Kidney epithelial cell (primary cell): ENCODE results near the gene PHLDB1. TPM values are rescaled to one million over a fixed set of nuclear protein-coding genes. Genes with fewer than 3 reads are reported as not detected.

Experiments
- DNase-seq: peaks from one replicate; pipeline ENCODE4 v3.0.0-alpha.2; 2010; ENCODE audit warnings: low read depth
- H3K27me3 ChIP-seq: 2 replicates; pipeline ENCODE4 v1.6.0; 2011; ENCODE audit warnings: low read length; ENCODE audit not compliant: control insufficient read depth, insufficient read depth
- H3K36me3 ChIP-seq: 2 replicates; pipeline ENCODE4 v1.5.1; 2011; ENCODE audit warnings: low read length; ENCODE audit not compliant: control insufficient read depth, insufficient read depth
- H3K4me3 ChIP-seq: 2 replicates; pipeline ENCODE4 v1.5.1; 2011; ENCODE audit warnings: low read depth, mild to moderate bottlenecking, control low read depth, low read length
- CTCF ChIP-seq: IDR thresholded peaks from 2 replicates; pipeline ENCODE4 v1.5.1; 2011; ENCODE audit warnings: mild to moderate bottlenecking, moderate library complexity, low read length, control low read depth, inconsistent platforms; ENCODE audit not compliant: insufficient read depth, poor library complexity, severe bottlenecking
- total RNA-seq: library from RNA; depleted of rRNA; stranded (reverse); fragments of >200 nt; gene quantifications from 2 replicates; pipeline ENCODE4 v1.2.3, GENCODE V29; 2015

Gene PHLDB1
- total RNA-seq, 1 donor from 2014 or later, result 107 TPM

GRCh38 chr11:118663902-118664301, 56.5 kb downstream of the PHLDB1 start:
- no peak for DNase-seq
- Histone ChIP-seq H3K27me3 (no peaks in the 10 kb centered on the region), H3K4me3 (no peak overlapping the region), H3K36me3 (peaks cover 2% of the 10 kb centered on the region)
- no peak for TF ChIP-seq CTCF

GRCh38 chr11:118666371-118666770, 59.0 kb downstream of the PHLDB1 start:
- DNase-seq, result no peak
- no peaks in the 10 kb centered on the region for H3K36me3 ChIP-seq
- no peak for TF ChIP-seq CTCF

GRCh38 chr11:118670063-118670462, 62.6 kb downstream of the PHLDB1 start:
- no peak for TF ChIP-seq CTCF

More at GRCh38 chr11:118666371-118666770, 59.0 kb downstream of the PHLDB1 start:
- H3K27me3 ChIP-seq, result no peaks in the 10 kb centered on the region
- no peak overlapping the region for H3K4me3 ChIP-seq

GRCh38 chr11:118671254-118671653, 63.8 kb downstream of the PHLDB1 start:
- Histone ChIP-seq H3K36me3 (no peaks in the 10 kb centered on the region), H3K4me3 (no peak overlapping the region), H3K27me3 (no peaks in the 10 kb centered on the region)
- no peak for TF ChIP-seq CTCF
- no peak for DNase-seq

More at GRCh38 chr11:118670063-118670462, 62.6 kb downstream of the PHLDB1 start:
- Histone ChIP-seq H3K36me3 (no peaks in the 10 kb centered on the region), H3K4me3 (no peak overlapping the region), H3K27me3 (no peaks in the 10 kb centered on the region)
- DNase-seq, result no peak

GRCh38 chr11:118672846-118673245, 65.4 kb downstream of the PHLDB1 start:
- peak; percentile 2 for TF ChIP-seq CTCF
- Histone ChIP-seq H3K4me3 (no peak overlapping the region), H3K36me3 (no peaks in the 10 kb centered on the region), H3K27me3 (no peaks in the 10 kb centered on the region)
- DNase-seq, result no peak

GRCh38 chr11:118673361-118674081, 66.1 kb downstream of the PHLDB1 start:
- Histone ChIP-seq H3K36me3 (no peaks in the 10 kb centered on the region), H3K4me3 (no peak overlapping the region), H3K27me3 (no peaks in the 10 kb centered on the region)
- no peak for DNase-seq
- no peak for TF ChIP-seq CTCF
